Stimulated activated CD8-positive, alpha-beta memory T cell treated with anti-CD3 and anti-CD28 coated beads, Interleukin-15, amount 100 ng/mL, for 48 hours (primary cell): ENCODE measurements around the gene A3GALT2.
"Not testable (repeated sequence)": the region's sequence is repeated elsewhere in the genome, so short reads cannot be mapped to it uniquely, and the experiment has no call there.

Source experiments
- DNase-seq, 2 donors: peaks; one replicate each; pipeline ENCODE4 v3.0.0-alpha.2; 2020; ENCODE audit warnings: low read depth in 2 of 2

Gene A3GALT2

GRCh38 chr1:33294071-33295010, 26.6 kb downstream of the A3GALT2 start:
- no peak for DNase-seq

- no peak for DNase-seq
These were observed 28.1 kb downstream of the A3GALT2 start for GRCh38 chr1:33292726-33293340.

DNA sequence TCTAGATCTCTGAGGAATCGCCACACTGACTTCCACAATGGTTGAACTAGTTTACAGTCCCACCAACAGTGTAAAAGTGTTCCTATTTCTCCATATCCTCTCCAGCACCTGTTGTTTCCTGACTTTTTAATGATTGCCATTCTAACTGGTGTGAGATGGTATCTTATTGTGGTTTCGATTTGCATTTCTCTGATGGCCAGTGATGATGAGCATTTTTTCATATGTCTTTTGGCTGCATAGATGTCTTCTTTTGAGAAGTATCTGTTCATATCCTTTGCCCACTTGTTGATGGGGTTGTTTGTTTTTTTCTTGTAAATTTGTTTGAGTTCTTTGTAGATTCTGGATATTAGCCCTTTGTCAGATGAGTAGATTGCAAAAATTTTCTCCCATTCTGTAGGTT, 30.3 kb downstream of the A3GALT2 start:
- DNase-seq = not testable (repeated sequence)

DNA sequence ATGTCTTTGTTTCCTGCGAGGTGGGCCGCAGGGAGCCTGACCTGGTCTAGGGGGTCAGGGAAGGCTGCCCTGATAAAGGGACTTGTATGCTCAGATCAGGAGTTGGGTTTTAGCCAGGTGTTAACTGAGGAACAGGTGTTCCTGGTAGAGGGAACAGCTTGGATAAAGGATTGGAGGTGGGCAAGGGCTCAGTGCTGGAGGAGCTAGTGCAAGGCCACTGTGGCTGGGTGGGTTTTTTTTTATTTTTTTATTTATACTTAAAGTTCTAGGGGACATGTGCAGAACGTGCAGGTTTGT, 31.1 kb downstream of the A3GALT2 start:
- no peak for DNase-seq

DNA sequence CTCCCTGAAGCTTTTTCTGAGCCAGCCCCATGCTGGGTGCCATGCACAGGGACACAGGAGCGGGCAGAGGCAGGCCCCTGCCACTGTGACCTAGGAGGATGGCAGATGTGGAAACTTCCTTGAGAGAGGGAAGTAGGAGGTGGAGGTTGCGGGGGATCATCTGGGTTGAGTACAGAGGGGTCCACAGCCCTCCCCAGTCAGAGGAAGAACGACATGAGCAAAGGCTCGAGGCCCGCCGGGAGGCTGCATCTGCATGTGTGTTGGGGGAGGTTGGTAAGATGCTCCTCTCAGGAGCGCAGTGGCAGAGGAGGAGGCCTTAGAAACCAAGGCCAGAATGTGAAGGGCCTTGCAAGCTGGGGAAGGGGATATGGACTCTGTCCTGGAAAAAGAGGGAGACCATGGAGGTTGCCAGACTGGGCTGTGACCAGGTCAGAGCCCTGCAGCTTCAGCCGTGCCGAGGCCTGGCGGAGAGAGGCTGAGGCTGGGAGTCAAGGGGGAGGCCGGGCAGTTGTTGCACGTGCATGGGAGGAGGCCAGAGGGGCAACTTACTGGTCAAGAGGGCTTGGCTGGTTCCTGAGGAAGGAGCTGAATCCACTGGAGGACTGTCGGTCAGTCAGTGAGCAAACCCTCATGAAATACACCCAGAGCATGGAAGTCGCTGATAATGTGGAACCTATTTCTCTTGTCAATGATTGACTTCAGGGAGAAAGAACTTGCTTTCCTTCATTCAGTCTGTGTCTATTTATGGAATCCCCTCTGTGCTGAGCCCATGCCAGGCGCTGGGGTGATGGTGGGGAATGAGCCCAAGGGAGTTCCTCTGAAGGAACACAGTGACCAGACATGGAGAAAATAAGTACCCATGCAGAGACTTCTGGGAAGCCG, 31.7 kb downstream of the A3GALT2 start:
- DNase-seq = no peak

DNA sequence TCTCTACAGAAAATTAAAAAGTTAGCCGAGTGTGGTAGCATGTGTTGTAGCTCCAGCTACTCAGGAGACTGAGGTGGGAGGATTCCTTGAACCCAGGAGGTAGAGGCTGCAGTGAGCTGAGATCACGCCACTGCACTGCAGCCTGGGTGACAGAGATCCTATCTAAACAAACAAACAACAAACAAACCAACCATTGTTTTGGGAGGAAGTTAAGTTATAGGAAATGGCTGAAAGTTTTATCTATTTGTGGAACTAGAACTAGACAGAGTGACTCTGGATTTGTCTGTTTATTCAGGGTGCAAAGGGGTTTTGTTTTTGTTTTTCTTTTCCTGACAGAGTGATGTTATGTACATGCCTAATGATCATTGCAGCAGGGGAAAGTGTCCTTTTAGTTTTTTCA, 33.6 kb downstream of the A3GALT2 start:
- DNase-seq = no peak

- no peak for DNase-seq
These were observed 34.3 kb downstream of the A3GALT2 start for GRCh38 chr1:33286451-33287185.

DNA sequence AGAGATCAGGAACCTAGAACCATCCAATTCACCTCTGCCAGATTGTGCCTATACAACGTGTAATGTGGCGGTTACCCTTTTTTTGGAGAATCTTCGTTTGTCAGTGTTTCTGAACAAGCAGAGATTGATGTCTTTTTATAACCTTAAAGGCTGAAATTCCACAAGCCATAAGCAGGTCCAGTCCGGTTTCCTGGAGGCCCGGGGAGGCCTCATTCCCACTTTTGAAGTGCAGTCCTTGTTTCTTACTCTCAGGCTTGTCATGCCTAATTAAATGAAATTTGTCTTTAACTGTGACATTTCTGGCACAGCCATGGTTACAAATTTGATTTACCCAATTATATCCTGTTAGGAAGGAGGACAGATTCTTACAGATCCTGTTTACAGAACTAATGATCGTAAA, 36.8 kb downstream of the A3GALT2 start:
- DNase-seq = no peak

GRCh38 chr1:33282791-33283190, 38.1 kb downstream of the A3GALT2 start:
- DNase-seq = no peak

- DNase-seq = no peak
These were observed 39.2 kb downstream of the A3GALT2 start for GRCh38 chr1:33281554-33282303.

DNA sequence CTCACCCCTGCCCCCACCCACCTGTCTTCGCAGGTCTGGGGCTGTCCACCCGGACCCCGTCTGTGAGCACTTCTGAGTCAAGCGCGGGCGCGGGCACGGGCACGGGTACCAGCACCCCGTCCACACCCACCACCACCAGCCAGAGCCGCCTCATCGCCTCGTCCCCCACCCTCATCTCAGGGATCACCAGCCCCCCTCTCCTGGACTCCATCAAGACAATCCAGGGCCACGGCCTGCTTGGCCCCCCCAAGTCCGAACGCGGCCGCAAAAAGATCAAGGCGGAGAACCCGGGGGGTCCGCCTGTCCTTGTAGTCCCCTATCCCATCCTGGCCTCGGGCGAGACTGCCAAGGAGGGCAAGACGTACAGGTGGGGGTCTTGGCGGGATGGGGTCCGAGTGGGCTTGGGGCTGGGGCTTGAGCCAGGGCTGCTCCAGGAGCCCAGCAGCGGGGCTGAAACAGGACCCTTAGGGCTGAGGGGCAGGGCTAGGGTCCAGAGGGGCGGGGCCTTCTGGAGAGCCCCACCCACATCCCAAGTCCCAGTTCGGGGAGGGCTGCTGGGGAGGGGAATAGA, 40.7 kb downstream of the A3GALT2 start:
- DNase-seq = no peak

- DNase-seq = no peak
These were observed 43.3 kb downstream of the A3GALT2 start for GRCh38 chr1:33277488-33278084.

GRCh38 chr1:33276573-33277298, 44.2 kb downstream of the A3GALT2 start:
- no peak for DNase-seq

- DNase-seq = no peak
These were observed 45.0 kb downstream of the A3GALT2 start for GRCh38 chr1:33275706-33276572.

GRCh38 chr1:33275195-33275594, 45.7 kb downstream of the A3GALT2 start:
- DNase-seq = no peak

- DNase-seq = no peak
These were observed 46.5 kb downstream of the A3GALT2 start for GRCh38 chr1:33274446-33274845.

- DNase-seq = no peak
These were observed 46.9 kb downstream of the A3GALT2 start for GRCh38 chr1:33273961-33274371.

DNA sequence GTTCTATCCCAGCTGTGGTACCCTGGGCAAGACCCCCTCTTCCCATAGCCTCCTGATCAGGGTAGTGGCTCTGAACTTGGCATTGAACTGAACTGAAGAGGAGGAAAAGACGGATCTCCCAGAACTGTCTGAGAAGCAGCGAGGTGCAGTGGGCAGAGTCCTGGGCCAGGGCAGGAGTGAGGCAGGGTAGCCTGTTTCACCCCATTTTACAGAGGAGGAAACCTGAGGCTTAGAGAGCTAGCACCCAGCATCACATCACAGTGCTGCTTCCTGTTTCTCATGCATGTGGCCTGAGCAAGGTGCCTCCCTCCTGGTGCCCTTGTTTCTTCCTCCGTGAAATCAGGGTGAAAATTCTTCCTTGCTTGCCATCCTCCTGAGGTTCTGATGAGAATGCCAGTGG, 47.5 kb downstream of the A3GALT2 start:
- DNase-seq = no peak

DNA sequence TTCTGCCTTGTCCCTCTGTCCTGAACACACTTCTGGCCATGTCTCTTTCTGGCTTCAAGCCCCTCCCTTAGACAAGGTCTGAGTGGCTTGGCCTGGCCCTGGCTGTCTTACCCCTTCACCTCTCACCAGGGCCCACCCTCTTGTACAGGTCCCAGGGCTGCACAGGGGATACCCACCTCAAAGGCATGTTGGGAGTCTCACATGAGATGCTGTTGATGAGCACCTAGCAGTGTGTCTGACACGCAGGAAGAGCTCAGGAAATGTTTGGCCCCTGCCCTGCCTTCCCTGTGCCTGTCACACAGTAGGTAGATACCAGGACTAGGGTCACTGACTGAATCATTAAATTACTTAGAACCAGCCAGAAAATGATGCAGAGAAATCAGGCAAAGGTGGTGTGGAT, 48.0 kb downstream of the A3GALT2 start:
- no peak for DNase-seq
